SK-N-MC (cell line): ENCODE data around the gene PCGF3.

ENCODE experiments used
- EZH2 ChIP-seq: fragments of 200-600 bp; sonication (generic); IDR thresholded peaks from one replicate; pipeline ENCODE4 v1.6.1; 2017; ENCODE audit warnings: antibody characterized with exemption
- POLR2AphosphoS5 ChIP-seq: IDR thresholded peaks from 2 replicates; pipeline ENCODE4 v1.6.1; 2012; ENCODE audit warnings: mild to moderate bottlenecking, low read depth, low read length, borderline replicate concordance

GRCh38 chr4:675036-675882 lies 30.4 kb upstream of the PCGF3 start:
- no peak for TF ChIP-seq EZH2
- no peak; the same call in 1 of the 2 replicates for TF ChIP-seq POLR2AphosphoS5
